AG08396 (cell line): ENCODE measurements around the gene PTAFR.

Experiments used
- DNase-seq: peaks from one replicate; pipeline ENCODE4 v3.0.0; 2012; ENCODE audit warnings: low spot score, mixed read lengths

Gene PTAFR

GRCh38 chr1:28118640-28119307, 57.7 kb downstream of the PTAFR start:
- no peak for DNase-seq

- no peak for DNase-seq
Measured at GRCh38 chr1:28115267-28115666, 61.2 kb downstream of the PTAFR start.

DNA sequence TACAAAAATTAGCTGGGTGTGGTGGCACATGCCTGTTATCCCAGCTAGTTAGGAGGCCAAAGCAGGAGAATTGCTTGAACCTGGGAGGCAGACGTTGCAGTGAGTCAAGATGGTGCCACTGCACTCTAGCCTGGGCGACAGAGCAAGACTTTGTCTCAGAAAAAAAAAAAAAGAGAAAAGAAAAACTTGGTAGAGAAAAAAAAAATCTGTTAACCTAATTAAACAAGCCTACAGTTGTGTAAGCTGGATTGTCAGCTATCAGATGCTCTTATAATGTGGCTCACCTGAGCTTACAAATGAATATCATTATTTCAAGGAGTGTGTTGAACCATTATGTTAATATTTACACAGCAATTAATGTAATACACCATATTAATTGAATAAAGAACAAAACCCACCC, 61.6 kb downstream of the PTAFR start:
- no peak for DNase-seq

DNA sequence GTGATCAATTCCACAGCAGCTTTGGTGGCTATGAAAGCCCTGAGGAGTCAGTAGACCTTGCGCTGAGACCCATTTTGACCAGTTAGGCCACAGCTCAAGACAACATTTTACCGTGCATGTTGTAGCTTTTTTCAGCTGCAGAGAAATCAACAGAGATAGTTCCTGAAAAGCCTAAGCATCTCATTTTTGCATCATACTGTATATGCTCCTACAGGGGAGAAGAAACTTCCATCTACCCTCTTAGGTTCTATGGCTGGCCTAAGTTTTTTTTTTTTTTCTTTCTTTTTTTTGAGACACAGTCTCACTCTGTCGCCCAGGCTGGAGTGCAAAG, 63.3 kb downstream of the PTAFR start:
- DNase-seq = no peak

DNA sequence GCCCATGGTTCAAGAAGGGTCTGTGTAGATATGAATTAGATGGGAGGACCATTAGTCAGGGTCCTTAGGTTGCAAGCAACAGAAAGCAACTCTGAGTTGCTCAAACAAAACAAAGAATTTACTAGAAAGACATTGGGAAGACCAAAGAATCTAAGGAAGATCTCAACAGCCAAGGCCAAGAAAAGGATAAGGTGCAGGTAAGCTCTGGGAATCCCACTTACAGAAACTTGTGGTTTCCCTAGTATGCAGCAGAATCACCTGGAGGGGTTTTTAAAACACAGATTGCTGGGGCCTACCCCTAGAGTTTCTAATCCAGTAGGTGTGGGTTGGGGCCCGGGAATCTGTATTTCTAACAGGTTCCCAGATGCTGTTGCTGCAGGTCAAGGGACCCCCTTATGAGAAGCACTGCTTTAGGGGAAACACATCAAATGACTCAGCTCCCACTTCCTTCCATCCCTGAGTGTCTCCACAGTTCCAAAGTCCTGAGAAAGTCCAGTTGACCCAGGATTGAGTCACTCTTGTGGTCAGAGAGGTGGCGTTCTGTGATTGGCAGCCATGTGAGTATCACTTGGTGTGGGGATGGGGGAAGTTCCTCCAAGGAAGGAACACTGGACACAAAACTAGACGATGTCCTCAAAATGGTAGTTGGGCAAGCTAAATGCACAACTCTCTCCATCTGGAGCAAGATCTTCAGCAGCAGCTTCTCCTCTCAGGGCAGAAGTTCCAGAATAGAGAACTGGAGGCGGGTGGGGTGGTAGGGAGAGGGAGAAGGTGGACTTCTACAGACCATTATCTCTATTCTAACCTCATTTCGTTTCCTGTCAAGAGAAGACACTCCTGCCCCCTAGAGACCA, 63.9 kb downstream of the PTAFR start:
- peak; percentile 63 for DNase-seq

- no peak for DNase-seq
Measured at GRCh38 chr1:28111157-28111556, 65.3 kb downstream of the PTAFR start.

- DNase-seq = no peak
Measured at GRCh38 chr1:28110555-28110954, 65.9 kb downstream of the PTAFR start.

DNA sequence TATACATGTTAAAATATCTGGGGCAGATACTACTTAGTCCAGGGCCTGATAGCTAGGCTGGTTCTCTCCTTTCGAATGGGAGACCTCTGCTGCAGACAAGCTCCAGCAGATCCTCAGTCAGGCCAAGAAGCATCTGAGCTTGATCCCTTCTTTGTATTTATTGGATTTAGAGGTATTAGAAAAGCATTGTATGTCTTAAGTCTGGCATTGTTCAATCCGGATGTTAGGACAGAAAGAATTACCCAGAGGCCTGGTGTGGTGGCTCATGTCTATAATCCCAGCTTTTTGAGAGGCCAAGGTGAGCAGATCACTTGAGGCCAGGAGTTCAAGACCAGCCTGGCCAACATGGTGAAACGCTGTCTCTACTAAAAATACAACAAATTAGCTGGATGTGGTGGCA, 66.9 kb downstream of the PTAFR start:
- DNase-seq = no peak

GRCh38 chr1:28108001-28108400, 68.5 kb downstream of the PTAFR start:
- no peak for DNase-seq

DNA sequence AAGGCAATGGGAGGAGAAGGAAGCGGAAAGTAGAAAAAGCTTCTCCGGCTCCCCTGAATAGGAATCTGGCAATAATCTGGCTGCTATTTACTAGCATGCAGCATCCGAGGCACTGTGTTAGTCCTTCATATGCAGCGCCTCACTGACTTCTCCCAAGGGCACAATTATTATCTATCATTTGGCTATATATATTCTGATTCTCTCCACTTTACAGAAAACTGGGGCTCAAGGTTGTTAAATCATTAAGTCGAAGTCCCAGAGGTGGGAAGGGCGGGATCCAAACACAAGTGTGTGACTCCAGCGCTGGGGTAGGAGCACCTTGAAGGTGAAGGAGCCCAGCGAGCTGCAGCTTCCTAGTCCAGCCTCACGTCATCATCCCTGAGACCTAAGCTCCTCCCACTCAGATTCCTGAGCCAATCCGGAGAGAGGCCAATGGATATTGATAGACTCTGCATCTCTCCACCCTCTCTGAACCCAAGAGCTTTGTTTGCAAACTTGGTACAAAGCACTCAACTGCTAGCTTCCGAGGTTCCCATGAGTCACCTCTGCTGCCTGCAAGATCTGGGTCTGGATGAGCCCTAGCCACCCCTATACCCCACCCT, 71.5 kb downstream of the PTAFR start:
- peak; percentile 67 for DNase-seq

DNA sequence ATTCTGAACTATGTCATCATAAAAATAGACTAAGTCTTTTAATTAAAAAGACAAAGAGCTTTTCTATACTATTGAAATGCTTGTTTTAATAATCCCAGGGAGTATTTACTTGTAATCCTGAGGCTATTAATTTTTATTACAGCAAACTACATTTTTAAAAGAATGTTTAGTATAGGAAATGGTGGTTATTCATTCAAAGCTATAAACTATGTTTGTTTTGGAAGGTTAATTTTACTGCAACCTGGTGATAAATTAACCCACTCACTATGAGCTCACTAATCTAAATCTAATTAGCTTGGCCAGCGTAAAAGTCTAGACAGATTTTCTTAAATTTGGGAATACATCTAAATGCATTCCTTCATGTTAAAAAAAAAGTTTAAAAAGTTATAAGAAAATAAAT, 74.3 kb downstream of the PTAFR start:
- no peak for DNase-seq

DNA sequence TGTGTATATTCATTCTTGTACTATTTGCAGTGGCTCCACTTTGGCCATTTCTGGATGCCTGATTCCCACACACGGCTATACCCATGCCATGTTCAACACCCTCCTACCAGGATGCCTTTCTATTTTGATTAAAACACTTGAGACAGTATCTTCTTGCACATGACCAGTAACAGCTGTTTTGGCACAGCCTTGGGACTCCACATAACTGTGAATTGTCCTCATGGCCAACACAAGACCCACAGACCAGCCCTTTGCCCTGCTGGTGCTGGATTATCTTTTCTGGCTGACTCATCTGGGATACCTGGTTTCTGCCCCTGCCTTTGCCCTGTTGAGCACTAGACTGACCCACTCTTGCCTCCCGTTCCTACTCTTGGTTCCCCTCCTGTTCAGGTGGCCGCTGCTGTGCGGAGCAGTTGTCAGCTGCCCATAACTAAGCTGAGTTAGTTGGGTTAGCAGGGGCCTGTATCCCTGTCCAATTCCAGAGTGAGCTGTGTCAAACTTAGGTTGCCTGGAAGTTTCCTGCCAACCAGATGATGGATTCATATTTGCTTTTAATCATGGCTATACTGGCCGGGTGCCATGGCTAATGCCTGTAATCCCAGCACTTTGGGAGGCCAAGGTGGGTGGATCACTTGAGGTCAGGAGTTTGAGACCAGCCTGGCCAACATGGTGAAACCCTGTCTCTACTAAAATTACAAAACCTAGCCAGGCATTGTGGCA, 77.3 kb downstream of the PTAFR start:
- peak; percentile 17 for DNase-seq
